B cell (primary cell): ENCODE data around the gene SYCP3.

Experiments used
- CTCF ChIP-seq: fragments of 200-600 bp; IDR thresholded peaks from one replicate; pipeline ENCODE4 v1.8.0; 2022; ENCODE audit warnings: antibody characterized with exemption, mild to moderate bottlenecking
- EZH2 ChIP-seq: IDR thresholded peaks from 2 replicates; pipeline ENCODE4 v1.6.1; 2012; ENCODE audit warnings: borderline replicate concordance, low read depth, mild to moderate bottlenecking, moderate library complexity, low read length; ENCODE audit not compliant: insufficient read depth, poor library complexity, severe bottlenecking

- TF ChIP-seq CTCF (no peak), EZH2 (no peak)
These were observed 6.2 kb upstream of the SYCP3 start for GRCh38 chr12:101745481-101745880.
